GM12873 (cell line): Measurements from ENCODE around the gene GPBP1L1.

Experiments used
- CTCF ChIP-seq: IDR thresholded peaks from 2 replicates; pipeline ENCODE4 v1.5.1; 2012; ENCODE audit warnings: low read depth, mild to moderate bottlenecking, moderate library complexity, low read length, control low read depth; ENCODE audit not compliant: insufficient read depth; ENCODE audit errors: missing control alignments

Gene GPBP1L1

DNA sequence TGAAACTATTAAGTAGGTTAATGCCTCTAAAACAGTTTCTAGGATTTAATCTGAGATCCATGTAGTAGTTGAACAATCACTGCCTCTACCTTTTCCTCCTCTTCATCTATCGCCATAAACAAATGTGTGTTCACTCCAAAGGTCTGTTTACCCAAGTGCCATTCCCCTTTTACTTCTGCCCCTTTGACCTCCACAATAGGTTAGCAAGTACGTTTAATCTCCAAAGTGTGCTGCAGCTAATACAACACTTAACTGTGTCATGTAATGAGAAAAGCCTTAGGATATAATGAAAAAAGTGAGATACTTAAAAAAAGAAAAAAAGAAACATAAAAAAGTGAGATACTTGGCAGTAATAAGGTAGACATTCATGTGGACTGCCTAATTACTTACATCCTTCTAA is 28.2 kb downstream of the GPBP1L1 start:
- no peak for TF ChIP-seq CTCF

DNA sequence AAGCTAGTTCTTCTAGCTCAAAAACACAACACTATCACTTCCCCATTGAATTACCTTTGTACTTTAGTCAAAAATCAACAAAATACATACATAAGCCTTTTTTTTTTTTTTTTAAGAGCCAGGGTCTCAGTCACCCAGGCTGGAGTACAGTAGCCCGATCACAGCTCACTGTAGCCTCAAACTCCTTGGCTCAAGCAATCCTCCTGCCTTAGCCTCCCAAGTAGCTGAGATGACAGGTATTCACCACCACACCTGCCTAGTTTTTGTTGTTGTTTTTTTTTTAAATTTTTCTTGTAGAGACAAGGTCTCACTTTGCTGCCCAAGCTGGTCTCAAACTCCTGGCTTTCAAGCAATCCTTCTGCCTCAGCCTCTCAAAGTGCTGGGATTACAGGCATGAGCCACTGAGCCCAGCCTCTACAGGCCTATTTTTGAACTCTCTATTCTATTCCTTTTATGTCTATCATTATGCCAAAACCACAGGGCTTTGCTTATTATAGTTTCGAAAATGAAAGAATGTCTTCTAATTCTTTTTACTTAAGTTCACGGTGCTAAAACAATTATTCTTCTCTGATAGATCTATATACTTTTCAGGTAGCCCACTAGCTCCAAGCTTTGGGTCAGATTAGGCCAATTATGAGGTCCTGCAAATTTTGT is 29.6 kb downstream of the GPBP1L1 start:
- TF ChIP-seq CTCF = no peak

DNA sequence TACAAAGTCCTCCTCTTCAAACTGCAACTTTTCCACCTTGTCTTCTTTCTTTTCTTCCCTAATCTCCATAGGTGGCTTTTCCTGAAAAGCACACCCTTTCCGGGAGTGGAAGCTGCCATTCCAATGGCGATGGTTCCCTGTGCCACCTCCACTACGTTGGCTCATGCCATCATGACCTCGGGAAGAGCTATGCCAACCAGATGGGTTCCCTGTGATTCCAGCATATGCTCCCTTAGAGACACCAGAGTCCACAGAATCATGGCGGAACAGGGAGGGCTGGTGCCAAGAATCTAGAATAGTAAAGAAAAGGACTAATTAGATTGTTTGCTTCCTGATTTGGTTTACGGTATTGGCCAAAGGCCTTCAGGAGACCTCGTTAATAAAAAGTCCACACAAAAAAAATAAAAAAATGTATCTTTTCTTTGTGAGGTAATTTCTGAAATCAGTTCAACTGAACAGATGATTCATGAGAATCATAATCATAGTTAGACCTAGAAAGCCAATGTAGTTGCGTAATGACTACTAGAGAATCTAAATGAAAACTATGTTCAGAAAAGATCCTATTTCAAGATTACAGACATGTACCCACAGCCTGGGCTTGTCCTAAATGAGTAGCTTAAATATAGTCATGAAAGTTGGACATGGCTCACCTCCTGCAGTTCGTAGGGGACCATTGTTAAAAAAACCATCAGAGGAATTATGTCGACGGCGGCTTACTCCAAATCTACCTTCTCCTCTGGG is 31.6 kb downstream of the GPBP1L1 start:
- TF ChIP-seq CTCF = no peak

- no peak for TF ChIP-seq CTCF
Measured at GRCh38 chr1:45647248-45648021, 38.9 kb downstream of the GPBP1L1 start.

DNA sequence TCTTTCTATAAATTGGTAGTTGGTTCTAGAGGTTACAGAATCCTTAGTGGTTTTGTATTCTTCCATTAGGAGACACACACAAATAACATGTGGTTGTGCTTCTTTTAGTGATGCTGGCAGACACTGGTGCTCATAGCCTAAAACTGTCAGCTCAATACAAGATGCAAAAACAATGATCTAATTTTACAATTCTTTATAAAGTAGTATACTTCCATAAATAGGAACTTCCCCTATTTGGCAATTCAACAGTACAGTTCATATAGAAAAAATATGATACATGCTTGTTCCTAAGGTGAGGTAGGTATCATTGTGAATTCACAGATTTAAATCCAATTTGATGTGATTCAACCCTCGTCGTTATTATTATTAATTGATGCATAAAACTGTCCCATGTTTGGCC is 41.7 kb downstream of the GPBP1L1 start:
- no peak for TF ChIP-seq CTCF

- no peak for TF ChIP-seq CTCF
Measured at GRCh38 chr1:45643978-45644377, 42.4 kb downstream of the GPBP1L1 start.

- TF ChIP-seq CTCF = no peak
Measured at GRCh38 chr1:45643321-45643720, 43.0 kb downstream of the GPBP1L1 start.
